GM18868 (cell line): ENCODE data around the gene DUSP10.
A peak's percentile ranks its signal among the peaks of the same experiment; 100 is the strongest.

Experiments
- ATAC-seq: cut with Tn5 transposase; IDR thresholded peaks from one replicate; pipeline ENCODE4 v1.9.1; 2021; ENCODE audit warnings: mild to moderate bottlenecking, moderate library complexity; ENCODE audit not compliant: unreplicated experiment

The DUSP10 gene

DNA sequence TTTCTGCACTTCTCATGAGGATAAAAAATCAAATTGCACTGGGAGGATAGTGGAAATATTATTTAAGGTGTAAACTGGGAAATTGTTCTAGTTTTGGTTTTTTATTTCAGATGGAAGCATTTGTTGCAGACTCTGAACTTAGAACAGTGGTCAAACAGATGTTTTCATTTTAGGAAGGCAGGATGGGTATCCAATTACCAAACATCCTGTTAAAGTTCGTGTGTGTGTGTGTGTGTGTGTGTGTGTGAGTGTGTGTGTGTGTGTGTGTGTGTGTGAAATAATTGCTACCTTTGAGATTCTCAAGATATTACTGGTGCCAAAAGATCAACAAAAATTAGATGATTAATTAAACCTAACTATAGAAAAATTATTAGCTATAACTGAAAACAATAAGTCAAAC is 24.3 kb upstream of the DUSP10 start:
- no peak for ATAC-seq

GRCh38 chr1:221765527-221765926 is 23.6 kb upstream of the DUSP10 start:
- ATAC-seq = no peak

- ATAC-seq = no peak
These were observed 20.2 kb upstream of the DUSP10 start for GRCh38 chr1:221762121-221762520.

DNA sequence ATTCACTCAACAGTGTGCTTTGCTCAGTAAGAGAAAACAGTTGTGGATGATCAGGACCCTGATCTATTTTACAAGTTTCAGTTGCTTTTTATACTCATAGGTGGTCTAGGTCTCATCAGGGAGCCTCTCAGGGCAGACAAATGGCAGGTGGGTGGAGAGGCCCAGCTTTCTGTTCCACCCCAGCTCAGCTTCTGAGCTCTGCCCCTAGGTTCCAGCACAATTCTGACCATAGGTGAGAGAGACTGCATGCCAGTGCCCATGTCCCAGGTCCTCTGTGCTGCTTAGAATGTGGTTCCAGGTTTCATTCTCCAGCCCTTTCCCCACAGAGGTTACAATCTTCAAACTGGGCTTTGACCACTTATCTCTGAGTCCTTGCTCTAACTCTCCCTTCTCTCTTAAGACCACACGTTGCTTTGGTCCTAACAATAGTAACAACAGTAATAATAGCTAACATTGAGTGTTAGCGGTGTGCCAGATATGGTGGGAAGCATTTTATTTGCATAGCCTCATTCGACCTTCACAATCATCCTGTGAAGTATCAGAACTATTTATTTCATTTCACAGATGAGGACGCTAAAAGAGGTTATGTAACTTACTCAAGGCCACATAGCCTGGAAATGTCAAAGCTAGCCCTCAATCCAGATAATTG is 19.6 kb upstream of the DUSP10 start:
- peak; percentile 69 for ATAC-seq

DNA sequence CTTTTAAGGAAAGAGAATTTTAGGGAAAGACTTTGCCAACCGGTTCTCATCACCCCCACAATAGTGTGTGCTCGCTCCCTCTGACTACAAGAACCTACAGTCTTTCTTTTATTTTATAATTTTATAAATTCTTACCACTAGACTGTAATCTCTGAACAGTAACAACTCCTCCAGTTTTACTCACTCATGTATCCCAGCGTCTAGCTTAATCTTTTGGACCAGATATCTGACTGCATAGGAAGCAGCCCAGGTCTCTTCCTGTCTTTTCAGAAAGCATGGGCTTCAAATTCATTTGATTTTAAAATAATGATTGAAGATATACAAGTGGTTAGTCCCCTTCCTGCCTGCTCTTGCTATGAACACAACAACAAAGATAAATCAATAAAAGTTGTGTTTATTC is 19.0 kb upstream of the DUSP10 start:
- peak; percentile 0 for ATAC-seq

DNA sequence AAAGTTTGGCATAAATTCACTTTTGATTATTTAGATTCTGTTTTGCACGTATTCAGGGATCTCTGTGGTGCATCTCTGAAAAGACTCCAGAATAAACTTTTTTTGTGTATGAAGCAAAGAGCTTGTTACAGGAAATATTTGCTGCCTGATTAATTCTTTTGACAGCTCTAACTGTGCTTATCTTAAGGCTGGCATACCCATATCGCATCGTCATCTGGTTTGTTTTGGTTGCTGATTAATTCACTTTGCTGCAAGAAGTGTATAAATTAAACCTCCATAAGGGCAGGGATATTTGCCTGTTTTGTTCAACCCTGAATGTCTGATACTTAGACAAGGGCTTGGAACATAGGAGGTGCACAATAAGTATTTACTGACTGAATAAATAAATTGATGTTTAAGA is 17.5 kb upstream of the DUSP10 start:
- no peak for ATAC-seq

DNA sequence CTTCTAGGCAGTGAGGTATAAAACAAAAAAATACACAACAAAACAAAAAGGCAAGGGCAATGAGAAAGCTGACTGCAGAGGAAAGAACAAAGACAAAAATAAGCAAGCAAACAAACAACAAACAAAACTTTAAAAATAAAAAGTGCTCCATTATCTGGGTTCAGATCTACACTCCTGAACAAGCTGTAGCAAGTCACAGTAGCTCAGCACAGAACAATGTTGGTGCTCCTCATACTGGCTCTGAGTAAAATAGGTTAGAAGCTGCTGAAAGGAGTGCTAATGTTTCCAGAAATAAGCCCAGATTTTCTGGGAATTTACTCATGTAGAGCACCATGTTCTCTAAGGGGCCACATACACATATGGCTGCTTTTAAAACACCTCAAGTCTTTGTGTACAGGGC is 16.6 kb upstream of the DUSP10 start:
- no peak for ATAC-seq

DNA sequence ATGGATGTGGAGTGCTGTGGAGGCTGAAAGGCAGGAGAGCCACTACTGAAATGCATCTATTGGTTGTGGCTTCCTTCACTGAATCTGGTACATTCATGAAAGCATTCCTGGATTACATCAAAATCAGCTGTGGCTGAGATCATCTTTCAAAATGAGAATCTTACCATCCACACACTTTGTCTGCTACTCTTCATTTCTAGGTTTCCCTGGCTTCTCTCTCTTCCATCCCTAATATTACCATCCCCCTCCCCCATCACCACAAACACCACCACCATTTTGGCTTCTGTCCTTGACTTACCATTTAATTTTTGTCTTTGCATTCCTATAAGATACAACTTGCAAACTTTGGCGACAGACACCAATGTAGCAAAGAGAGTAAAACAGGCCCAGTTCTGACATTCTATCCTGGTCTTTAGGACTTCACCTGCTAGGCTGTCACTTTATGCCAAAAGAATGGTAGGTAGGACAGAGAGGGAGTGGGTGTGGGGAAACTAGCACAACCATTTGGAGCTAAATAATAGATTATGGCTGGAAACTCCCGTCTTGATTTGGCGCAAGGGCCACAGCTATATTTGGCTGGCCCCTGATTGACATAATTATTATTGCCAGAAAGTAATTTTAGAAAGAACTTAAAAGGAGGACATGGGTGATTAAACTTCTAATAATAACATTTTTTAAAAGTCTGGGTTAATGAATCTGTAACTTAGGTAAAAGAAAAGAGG is 15.1 kb upstream of the DUSP10 start:
- ATAC-seq = no peak

DNA sequence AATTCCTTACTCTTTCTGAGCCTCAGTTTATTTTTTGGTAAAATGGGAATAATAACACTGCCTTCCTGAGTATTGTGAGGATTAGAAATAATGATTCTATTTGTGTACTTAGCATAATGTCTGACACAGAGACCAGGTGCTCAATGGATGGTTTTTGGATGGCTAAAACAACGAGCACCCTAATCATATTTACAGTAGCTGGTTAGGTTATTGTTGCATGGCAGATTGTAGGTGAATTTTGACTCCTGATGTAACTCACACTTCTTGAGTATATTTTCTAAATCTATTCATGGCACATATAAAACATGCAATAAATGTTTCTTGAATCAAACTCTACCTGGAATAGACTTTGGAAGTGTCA is 11.9 kb upstream of the DUSP10 start:
- peak; percentile 28 for ATAC-seq

GRCh38 chr1:221751226-221751887 is 9.5 kb upstream of the DUSP10 start:
- no peak for ATAC-seq

DNA sequence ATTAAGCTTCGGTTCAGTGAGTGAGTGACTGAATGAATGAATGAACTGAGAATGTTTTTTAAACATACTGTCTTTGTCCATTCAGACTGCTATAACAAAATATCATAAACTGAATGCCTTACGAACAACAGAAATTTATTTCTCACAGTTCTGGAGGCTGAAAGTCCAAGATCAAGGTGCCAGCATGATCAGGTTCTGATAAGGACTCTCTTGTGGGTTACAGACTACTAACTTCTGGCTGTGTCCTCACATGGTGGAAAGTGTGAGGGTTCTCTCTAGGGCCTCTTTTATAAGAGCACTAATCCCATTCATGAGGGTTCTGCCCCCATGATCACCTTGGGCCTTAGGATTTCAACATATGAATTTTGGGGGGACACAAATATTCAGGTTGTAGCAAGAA is 7.1 kb upstream of the DUSP10 start:
- no peak for ATAC-seq

DNA sequence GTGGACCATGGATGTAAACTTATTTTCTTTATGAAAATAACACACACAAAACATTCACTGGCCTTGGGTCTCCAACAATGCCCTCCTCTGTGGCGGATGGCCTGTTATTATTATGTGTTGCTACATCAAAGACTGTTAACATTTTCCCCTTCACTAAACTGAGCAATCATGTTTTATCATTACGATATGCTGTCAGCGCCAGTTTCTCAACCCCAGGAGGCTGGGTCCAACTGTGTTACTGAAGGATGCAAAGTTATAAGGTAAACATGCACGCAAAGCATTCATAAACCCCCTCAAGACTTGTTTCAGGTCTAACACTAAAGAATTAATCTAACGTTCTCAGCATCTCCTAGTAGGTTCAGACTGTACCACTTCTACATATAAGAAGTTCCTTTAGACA is 6.0 kb upstream of the DUSP10 start:
- no peak for ATAC-seq

DNA sequence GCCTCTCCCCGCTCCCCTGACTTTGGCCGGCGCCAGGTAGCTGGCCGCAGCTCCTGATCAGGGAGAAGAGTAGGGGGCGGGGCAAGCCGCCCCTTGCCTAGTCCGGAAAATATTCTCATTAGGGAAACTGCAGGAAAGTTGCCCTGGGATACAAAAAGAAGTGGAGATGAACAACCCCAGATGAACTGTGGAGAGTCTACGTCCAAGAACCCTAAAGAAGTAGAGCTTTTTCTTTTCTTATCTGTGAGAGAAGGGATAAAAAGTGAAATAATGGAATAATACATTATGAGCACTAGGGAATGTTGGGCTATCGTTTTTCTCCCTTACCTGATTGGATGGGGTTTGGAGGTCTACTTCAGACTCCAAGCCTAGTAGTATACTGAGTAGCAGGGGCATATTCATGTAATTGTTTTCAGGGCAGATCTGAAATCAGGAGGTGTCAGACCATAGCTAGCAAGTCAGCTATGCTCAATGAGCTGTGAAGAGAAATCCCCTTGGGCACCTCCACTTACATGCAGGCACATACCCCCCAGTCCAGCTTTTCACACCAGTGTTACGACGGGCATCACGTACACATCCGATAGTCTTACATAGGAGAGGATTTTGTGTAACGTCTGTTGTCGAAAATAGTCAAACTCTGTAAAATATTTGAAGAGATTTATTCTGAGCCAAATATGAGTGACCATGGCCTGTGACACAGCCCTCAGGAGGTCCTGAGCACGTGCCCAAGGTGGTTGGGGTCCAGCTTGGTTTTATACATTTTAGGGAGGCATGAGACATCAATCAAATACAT is 1.7 kb upstream of the DUSP10 start:
- ATAC-seq = peak; percentile 29

DNA sequence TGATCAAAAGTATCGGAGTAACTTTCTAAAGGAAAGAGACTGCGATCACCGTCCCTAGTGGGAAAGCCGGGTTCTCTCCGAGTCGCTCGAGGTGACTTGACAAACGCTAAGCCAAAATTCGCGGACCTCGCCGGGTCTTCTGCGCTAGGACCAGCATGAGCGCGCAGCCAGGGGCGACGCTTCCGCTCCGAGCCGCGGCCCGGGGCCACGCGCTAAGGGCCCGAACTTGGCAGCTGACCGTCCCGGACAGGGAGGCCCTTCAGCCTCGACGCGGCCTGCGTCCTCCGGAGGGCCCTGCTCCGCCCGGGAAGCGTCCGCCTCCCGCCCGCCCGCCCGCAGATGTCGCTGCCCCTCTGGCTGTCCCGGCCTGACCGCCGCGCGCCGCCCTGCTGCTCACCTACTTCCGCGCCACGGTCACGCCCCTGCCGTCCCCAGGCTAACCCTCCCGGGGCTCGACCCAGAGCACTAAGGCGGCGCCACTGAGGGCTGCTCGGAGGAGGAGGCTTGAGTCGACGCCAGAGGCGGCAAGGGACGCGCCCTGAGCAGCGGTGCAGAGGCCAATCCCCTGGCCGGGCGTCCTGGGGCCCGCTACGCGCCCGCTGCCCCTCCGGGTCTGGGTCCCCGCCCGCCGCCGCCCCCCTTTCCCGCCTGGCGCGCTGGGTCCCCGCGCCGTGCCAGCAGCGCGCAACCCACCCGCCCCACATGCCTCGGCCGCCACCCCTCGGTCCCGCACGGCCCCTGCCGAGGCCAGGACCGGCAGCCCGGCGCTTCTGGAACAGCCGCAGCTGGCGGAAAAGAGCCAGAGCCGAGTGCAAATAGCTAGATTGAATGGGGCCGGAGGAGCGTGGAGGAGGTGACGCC is 896 bp upstream of the DUSP10 start:
- ATAC-seq = peak; percentile 26

DNA sequence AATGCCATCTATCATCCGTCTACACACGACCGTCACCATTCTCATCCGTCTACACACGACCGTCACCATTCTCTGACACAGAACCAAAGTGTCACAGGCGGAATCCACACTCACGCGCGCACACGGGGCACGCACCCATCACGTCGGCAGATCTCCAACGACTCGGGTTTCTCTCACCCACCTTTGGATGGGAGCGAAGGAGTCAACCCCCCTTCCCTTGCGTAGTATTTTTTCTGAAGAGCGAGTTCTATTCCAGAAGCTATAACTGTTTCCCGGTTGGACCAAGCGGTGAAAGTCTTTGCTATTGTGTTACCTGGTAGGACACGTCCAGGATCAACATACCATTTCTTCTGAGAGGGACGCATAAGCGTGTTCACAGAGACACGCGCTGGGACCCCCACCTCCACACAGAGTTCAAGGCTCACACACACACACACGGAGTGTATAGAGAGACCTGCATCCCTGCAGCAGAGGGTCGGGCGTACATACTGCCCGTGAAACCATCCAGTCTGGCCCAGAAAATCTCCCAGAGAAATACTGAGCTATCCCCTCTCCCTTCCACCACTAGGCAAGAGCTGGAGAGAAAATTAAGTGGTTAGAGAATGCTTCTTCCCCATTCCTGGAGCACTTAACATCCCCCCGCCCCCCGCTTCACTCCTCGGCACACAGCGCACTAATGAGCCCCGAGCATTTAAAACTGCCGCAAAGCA is 741 bp downstream of the DUSP10 start:
- no peak for ATAC-seq

- no peak for ATAC-seq
These were observed 1.4 kb downstream of the DUSP10 start for GRCh38 chr1:221740369-221740992.

- no peak for ATAC-seq
These were observed 2.2 kb downstream of the DUSP10 start for GRCh38 chr1:221739677-221740025.

- no peak for ATAC-seq
These were observed 2.7 kb downstream of the DUSP10 start for GRCh38 chr1:221739018-221739676.

GRCh38 chr1:221736714-221737113 is 5.2 kb downstream of the DUSP10 start:
- no peak for ATAC-seq
